SK-MEL-5 (cell line): ENCODE data around the gene CLN6. TPM values are rescaled to one million over a fixed set of nuclear protein-coding genes. Genes with fewer than 3 reads are reported as not detected.
"Not testable (repeated sequence)": the region's sequence is repeated elsewhere in the genome, so short reads cannot be mapped to it uniquely, and the experiment has no call there.

ENCODE experiments used
- DNase-seq: peaks from one replicate; pipeline ENCODE4 v3.0.0-alpha.2; 2016; ENCODE audit warnings: low read depth, low spot score
- in situ Hi-C: cut with HindIII; loops from 2 replicates; pipeline ENCODE4 v1.10.0; 2016; ENCODE audit warnings: low sequenced_read_pairs, high pct_unique_total_duplicates, low pct_unique_long_range_greater_than_20kb
- total RNA-seq: library from RNA; depleted of rRNA; stranded (reverse); fragments of >200 nt; shearing (Covaris generic); gene quantifications from 2 replicates; pipeline ENCODE4 v1.2.3, GENCODE V29; 2014; rRNA removed

CLN6 gene
- total RNA-seq, 1 experiment from 2014 or later, result 52.4 TPM

DNA sequence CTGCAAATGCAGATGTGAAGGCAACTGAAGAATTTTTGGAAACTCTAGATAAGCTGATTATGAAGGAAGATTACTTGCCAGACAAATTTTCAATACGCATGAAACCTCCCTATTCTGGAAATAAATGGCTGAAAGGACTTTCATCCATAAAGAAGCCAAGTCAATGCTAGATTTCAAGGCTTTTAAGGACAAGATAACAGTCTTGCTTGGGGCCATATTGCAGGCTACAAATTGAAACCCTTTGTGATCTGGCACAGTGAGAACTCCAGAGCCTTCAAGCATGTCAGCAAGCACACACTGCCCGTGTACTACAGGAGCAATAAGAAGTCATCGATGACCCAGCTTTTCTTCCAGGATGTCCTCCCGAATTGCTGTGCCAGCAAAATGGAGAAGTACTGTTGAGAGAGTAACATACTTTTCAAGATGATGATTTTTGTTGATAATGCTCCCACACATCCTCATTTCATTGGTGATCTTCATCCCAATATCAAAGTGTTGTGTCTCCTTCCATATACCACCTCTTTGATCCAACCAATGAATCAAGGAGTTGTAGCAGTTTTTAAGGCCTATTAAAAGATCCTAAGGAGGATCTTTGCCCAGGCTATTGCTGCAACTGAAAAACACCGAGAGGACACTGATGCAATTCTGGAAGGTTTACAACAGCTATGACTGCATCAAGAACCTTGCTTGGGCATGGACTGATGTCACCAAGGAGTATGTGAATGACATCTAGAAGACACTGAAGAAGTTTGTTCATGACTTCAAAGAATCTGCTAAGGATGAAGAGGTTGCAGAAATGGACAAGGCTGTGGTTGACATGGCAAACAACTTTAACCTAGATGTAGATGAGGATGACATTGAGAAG, 44.7 kb downstream of the CLN6 start:
- no peak for DNase-seq
- in situ Hi-C loops, result no loop called here

DNA sequence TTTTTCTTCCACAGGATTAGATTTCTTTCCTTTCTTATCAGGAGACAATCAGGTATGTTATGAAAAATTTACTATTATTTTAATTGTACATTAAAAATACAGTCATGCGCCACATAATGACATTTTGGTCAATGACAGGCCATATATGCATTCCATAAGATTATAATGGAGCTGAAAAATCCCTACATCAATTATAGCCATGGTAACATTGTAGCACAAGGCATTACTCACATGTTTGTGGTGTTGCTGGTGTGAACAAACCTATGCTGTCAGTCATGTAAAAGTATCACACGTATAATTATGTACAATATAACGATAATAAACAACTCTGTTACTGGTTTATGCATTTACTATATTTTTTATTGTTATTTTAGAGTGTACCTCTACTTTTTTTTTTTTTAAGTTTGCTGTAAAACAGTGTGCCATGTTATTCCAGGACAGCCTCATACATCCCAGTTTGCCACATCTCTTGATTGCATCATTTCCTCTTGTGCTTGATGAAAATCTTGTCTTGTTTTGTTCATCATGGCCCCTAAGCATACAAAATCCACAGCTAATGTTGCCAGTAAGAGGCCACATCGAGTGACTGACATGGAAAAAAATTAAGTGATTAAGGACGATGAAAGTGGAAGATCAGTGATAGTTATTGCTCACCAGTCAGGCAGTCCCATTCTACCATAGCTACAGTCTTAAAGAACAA, 45.8 kb downstream of the CLN6 start:
- in situ Hi-C loops, result no loop called here
- no peak for DNase-seq

DNA sequence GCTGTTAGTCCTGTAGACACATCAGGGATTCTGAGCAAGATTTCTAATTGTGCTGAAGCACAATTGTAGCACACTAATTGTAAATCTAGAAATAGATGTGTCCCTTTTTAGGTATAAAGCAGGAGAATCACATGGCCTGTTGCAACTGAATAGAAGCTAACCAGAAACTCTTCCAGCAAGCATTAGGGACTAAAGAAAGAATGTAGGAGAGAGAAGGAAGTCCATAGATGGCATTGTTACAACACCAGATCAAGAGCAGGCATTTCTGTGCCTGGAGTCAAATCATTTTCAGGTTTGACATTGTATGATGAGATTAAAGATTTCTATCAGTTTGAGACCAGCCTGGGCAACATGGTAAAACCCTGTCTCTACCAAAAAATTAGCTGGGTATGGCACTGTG, 51.8 kb downstream of the CLN6 start:
- no peak for DNase-seq
- in situ Hi-C loops, result no loop called here

DNA sequence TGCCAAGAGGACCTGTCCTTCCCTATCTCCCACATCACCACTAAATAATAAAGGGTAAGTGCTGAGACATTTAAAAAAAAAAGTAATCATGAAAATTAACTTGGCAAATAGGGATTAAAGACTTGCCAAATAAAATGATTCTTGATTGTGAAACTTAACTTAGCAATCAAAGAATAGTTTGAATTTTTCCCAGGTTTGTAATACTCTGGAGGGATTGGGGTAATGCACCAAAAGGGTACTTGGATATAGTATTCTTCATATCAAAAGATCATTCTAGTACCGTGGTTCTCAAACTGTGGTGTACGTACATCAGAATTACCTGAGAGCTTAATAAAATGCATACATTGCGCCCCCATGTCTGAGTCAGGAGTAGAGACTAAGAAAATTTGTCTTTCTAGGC, 52.9 kb downstream of the CLN6 start:
- in situ Hi-C loops, result no loop called here
- no peak for DNase-seq

DNA sequence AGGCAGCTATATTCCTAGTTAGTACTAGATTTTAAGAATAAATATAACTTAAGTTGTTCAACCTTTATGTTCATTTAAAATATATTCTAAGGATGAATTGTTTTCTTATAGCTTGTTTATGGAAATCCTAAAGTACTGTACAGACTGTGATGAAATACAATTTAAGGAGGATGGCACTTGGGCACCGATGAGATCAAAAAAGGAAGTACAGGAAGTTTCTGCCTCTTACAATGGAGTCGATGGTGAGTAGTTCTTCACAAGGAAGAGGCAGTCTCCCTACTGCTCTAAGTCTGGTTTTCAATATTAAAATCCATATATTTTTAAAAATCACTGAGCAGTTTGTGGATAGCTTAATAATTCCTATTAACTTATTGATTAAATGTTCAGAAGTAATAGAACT, 54.0 kb downstream of the CLN6 start:
- DNase-seq, result no peak
- in situ Hi-C loops, result no loop called here

DNA sequence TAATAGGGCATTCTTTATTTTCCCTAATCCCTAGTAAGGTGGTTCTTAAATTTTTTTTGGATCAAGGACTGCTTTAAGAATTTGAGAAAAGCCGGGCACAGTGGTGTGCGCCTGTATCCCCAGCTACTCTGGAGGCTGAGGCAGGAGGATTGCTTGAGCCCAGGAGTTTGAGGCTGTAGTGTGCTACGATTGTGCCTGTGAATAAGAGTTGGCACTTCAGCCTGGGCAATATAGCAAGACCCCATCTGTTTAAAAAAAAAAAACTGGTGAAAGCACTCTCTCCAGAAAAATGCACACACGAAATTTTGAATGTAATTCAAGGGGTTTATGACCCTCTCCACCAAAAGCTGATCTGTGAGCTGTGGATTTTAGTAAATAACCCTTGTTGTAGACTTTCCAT, 56.4 kb downstream of the CLN6 start:
- no peak for DNase-seq
- in situ Hi-C loops, result loop anchor here (25.0 kb wide), 1 partner anchor 311 kb away; no protein-coding TSS in a partner anchor

DNA sequence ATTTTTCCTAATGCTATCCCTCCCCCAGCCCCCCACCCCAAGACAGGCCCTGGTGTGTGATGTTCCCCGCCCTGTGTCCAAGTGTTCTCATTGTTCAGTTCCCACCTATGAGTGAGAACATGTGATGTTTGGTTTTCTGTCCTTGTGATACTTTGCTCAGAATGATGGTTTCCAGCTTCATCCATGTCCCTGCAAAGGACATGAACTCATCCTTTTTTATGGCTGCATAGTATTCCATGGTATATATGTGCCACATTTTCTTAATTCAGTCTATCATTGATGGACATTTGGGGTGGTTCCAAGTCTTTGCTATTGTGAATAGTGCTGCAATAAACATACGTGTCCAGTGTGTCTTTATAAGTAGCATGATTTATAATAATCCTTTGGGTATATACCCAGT, 57.5 kb downstream of the CLN6 start:
- in situ Hi-C loops, result loop anchor here (25.0 kb wide), 1 partner anchor 310 kb away; no protein-coding TSS in a partner anchor
- not testable (repeated sequence) for DNase-seq

DNA sequence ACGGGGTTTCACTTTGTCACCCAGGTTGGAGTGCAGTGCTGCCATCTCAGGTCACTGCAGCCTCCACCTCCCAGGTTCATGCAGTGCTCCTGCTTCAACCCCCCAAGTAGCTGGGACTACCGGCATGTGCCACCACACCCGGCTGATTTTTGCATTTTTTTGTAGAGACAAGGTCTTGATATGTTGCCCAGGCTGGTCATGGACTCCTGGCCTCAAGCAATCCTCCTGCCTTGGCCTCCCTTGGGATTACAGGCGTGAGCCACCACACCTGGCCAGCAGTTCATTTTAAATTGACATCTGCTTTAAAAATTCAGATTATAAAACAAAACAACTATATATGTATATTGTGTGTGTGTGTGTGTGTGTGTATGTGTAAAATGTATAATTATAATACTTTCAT, 62.7 kb downstream of the CLN6 start:
- no peak for DNase-seq
- in situ Hi-C loops, result loop anchor here (25.0 kb wide), 1 partner anchor 305 kb away; no protein-coding TSS in a partner anchor

DNA sequence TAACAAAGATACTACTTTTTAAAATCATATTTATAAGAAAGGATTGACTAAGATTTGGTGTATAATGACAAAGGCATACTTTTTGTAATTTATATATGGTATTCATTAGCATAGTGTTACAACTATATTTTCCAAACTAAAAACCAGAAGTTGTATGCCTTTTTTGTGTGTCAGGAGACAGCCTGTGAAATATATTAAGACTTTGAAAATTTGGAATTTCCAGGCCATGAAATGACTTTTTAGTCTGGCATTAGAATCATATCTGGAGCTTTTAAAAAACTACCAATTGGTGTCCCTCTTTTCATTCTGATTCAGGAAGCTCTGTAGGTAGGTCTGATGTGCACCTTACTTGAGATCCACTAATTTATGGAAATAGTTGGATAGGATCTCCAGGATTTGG, 66.3 kb downstream of the CLN6 start:
- DNase-seq, result no peak
- in situ Hi-C loops, result loop anchor here (25.0 kb wide), 1 partner anchor 301 kb away; no protein-coding TSS in a partner anchor

DNA sequence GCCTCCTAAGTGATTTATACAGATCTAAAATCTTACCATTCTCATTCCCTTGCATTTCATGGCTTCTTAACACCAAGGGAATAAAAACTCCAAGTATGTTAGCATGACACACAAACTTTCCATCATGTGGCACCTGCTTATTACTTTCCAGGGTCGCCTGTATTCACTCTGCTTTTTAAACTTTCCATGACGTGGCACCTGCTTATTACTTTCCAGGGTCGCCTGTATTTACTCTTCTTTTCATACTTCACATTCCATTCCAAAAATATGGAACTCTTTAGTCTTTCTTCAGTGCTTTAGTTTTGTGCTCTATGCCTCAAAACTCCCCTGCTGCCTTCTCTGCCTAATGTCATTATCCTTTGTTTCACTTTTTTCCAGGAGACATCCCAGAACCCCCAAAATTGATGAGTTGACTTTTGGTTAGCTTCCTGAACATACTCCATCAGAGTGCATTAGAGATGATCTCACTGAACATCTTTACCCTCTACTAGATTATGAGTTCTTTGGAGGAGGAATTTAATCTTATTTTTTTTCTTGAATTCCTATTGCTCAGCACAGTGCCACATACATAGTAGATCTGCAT, 71.4 kb downstream of the CLN6 start:
- no peak for DNase-seq
- in situ Hi-C loops, result loop anchor here (25.0 kb wide), 1 partner anchor 296 kb away; no protein-coding TSS in a partner anchor

DNA sequence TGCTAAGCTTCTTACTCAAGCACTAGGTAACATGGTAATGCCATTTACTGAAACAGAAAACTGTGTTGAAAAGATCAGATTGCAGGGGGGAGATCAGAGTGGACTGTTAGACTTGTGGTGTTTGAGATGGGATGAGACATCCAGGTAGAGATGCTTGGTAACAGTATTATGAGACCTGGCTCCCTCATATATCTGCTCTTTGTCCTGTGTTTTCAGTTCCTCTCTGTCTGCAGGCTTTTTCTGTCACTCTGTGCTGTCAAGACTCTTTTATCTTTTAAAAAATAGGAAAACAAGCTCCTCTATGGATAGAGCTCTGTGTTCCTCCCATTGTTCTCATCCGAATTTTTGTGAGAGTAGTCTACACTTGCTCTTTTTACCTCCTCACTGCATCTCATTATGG, 72.5 kb downstream of the CLN6 start:
- in situ Hi-C loops, result loop anchor here (25.0 kb wide), 1 partner anchor 295 kb away; no protein-coding TSS in a partner anchor

More for the DNA sequence above, 72.5 kb downstream of the CLN6 start:
- no peak for DNase-seq

Other genes with a start within 250 kb of the CLN6 start
- gene PIAS1, start 175.4 kb downstream of the CLN6 start, total RNA-seq, result 23.0 and 26.9 TPM in 2 replicates
- gene CALML4, start 24.4 kb downstream of the CLN6 start, total RNA-seq, result 3.7 and 6.5 TPM in 2 replicates
- 53.4 and 56.6 TPM in 2 replicates for gene FEM1B, start 48.0 kb upstream of the CLN6 start, total RNA-seq
- not detected in 2 replicates for gene ITGA11, start 202.4 kb upstream of the CLN6 start, total RNA-seq